Neural progenitor cell (in vitro differentiated cells): ENCODE data around the gene RYR1. TPM values are rescaled to one million over a fixed set of nuclear protein-coding genes. Genes with fewer than 3 reads are reported as not detected.

Experiments
- DNase-seq: peaks from one replicate; pipeline ENCODE4 v3.0.0-alpha.2; 2016; ENCODE audit warnings: low spot score
- H2AFZ ChIP-seq: fragments of 200-600 bp; sonication (generic); replicated peaks from 2 replicates; pipeline ENCODE4 v1.6.1; 2016; ENCODE audit warnings: antibody characterized with exemption
- H3F3A ChIP-seq: fragments of 200-600 bp; sonication (generic); 2 replicates; pipeline ENCODE4 v1.6.1; 2016; ENCODE audit warnings: antibody characterized with exemption, low read depth
- H3K27ac ChIP-seq: fragments of 200-600 bp; sonication (generic); 2 replicates; pipeline ENCODE4 v1.5.1; 2016; ENCODE audit warnings: mild to moderate bottlenecking
- H3K27me3 ChIP-seq: fragments of 200-600 bp; sonication (generic); 2 replicates; pipeline ENCODE4 v1.6.1; 2016; ENCODE audit warnings: mild to moderate bottlenecking, moderate library complexity
- H3K36me3 ChIP-seq: fragments of 200-600 bp; sonication (generic); 2 replicates; pipeline ENCODE4 v1.5.1; 2016
- H3K4me1 ChIP-seq: fragments of 200-600 bp; sonication (generic); 2 replicates; pipeline ENCODE4 v1.6.1; 2016; ENCODE audit warnings: mixed run types
- H3K4me2 ChIP-seq: fragments of 200-600 bp; sonication (generic); 2 replicates; pipeline ENCODE4 v1.6.1; 2016
- H3K4me3 ChIP-seq: fragments of 200-600 bp; sonication (generic); 2 replicates; pipeline ENCODE4 v1.5.1; 2016
- H3K79me2 ChIP-seq: fragments of 200-600 bp; sonication (generic); 2 replicates; pipeline ENCODE4 v1.6.1; 2016; ENCODE audit warnings: low read depth
- H3K9ac ChIP-seq: fragments of 200-600 bp; sonication (generic); 2 replicates; pipeline ENCODE4 v1.6.1; 2016
- H3K9me3 ChIP-seq: fragments of 200-600 bp; sonication (generic); 2 replicates; pipeline ENCODE4 v1.5.1; 2016; ENCODE audit warnings: low read depth
- H4K20me1 ChIP-seq: fragments of 200-600 bp; sonication (generic); 2 replicates; pipeline ENCODE4 v1.6.1; 2016; ENCODE audit warnings: low read depth
- H3K27ac Mint-ChIP-seq: 3 replicates; pipeline ENCODE4 v1.8.0; 2021; ENCODE audit warnings: mixed read lengths
- H3K27me3 Mint-ChIP-seq: 2 replicates; pipeline ENCODE4 v1.8.0; 2022; ENCODE audit warnings: low read depth, mild to moderate bottlenecking, inconsistent platforms, moderate library complexity, mixed read lengths; ENCODE audit not compliant: insufficient read depth
- H3K36me3 Mint-ChIP-seq: 3 replicates; pipeline ENCODE4 v1.8.0; 2021; ENCODE audit warnings: mixed read lengths
- H3K4me1 Mint-ChIP-seq: 3 replicates; pipeline ENCODE4 v1.8.0; 2021; ENCODE audit warnings: mixed read lengths
- H3K4me3 Mint-ChIP-seq: 3 replicates; pipeline ENCODE4 v1.8.0; 2021; ENCODE audit warnings: mild to moderate bottlenecking, moderate library complexity, mixed read lengths
- H3K9me3 Mint-ChIP-seq: 3 replicates; pipeline ENCODE4 v1.8.0; 2020; ENCODE audit warnings: mixed read lengths
- EZH2 ChIP-seq: fragments of 200-600 bp; sonication (generic); IDR thresholded peaks from 2 replicates; pipeline ENCODE4 v1.6.1; 2017; ENCODE audit warnings: antibody characterized with exemption, mild to moderate bottlenecking, moderate library complexity
- EZH2phosphoT487 ChIP-seq: fragments of 200-600 bp; sonication (generic); IDR thresholded peaks from 2 replicates; pipeline ENCODE4 v1.6.1; 2017; ENCODE audit warnings: antibody characterized with exemption
- total RNA-seq: library from RNA; depleted of rRNA; stranded (reverse); fragments of >200 nt; gene quantifications from 2 replicates; pipeline ENCODE4 v1.2.3, GENCODE V29; 2015; ENCODE audit warnings: low replicate concordance
- TF ChIP-seq, protein P1 (sequence below): fragments of 200-600 bp; sonication (generic); IDR thresholded peaks from 2 replicates; pipeline ENCODE4 v1.5.1; 2017; ENCODE audit warnings: antibody characterized with exemption, mild to moderate bottlenecking

The RYR1 gene
- total RNA-seq, 1 donor from 2014 or later = 0.60 TPM

DNA sequence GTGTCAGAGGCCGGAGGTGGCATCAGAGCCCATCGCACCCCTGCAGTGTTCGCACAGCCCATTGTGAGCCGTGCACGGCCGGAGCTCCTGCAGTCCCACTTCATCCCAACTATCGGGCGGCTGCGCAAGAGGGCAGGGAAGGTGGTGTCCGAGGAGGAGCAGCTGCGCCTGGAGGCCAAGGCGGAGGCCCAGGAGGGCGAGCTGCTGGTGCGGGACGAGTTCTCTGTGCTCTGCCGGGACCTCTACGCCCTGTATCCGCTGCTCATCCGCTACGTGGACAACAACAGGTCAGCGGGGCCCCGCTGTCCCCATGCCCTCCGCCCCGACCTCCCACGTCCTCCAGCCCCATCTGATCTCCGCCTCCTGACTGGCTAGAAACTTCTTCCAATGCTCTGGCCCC is 85.7 kb downstream of the RYR1 start:
- Mint-ChIP-seq H3K27ac (no peak overlapping the region), H3K36me3 (no peaks in the 10 kb centered on the region), H3K4me3 (no peak overlapping the region), H3K9me3 (no peaks in the 10 kb centered on the region), H3K4me1 (peaks cover 6% of the 10 kb centered on the region), H3K27me3 (no peaks in the 10 kb centered on the region)
- no peak for DNase-seq
- Histone ChIP-seq H3K9me3 (no peaks in the 10 kb centered on the region), H4K20me1 (no peaks in the 10 kb centered on the region), H3K9ac (no peak overlapping the region), H3K27ac (no peak overlapping the region), H3K27me3 (no peaks in the 10 kb centered on the region), H3K4me1 (no peaks in the 10 kb centered on the region), H3K4me2 (no peak overlapping the region), H2AFZ (no peak overlapping the region), H3K36me3 (no peaks in the 10 kb centered on the region), H3K79me2 (no peaks in the 10 kb centered on the region), H3K4me3 (no peak overlapping the region), H3F3A (no peaks in the 10 kb centered on the region)
- no peak for TF ChIP-seq EZH2phosphoT487

DNA sequence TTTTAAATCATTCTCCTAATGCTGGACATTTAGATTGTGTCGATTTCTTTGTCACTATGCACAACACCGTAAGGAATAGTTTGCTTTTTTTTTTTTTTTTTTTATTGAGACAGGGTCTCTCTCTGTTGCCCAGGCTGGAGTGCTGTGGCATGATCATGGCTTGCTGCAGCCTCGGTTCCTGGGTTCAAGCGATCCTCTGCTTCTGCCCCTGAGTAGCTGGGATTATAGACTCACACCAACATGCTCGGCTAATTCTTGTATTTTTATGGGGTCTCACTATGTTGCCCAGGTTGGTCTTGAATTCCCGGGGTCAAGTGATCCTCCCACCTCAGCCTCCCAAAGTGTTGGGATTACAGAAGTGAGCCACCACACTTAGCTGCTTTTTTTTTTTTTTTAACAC is 86.5 kb downstream of the RYR1 start:
- Histone ChIP-seq H2AFZ (no peak overlapping the region), H3K36me3 (no peaks in the 10 kb centered on the region), H3K79me2 (no peaks in the 10 kb centered on the region), H3K4me3 (no peak overlapping the region), H3K27ac (no peak overlapping the region), H3F3A (no peaks in the 10 kb centered on the region), H3K9me3 (no peaks in the 10 kb centered on the region), H3K4me2 (no peak overlapping the region), H3K27me3 (no peaks in the 10 kb centered on the region), H3K9ac (no peak overlapping the region), H3K4me1 (no peaks in the 10 kb centered on the region), H4K20me1 (no peaks in the 10 kb centered on the region)
- no peak overlapping the region for H3K4me3 Mint-ChIP-seq
- TF ChIP-seq EZH2 (no peak), EZH2phosphoT487 (no peak)
- TF ChIP-seq, protein P1, sequence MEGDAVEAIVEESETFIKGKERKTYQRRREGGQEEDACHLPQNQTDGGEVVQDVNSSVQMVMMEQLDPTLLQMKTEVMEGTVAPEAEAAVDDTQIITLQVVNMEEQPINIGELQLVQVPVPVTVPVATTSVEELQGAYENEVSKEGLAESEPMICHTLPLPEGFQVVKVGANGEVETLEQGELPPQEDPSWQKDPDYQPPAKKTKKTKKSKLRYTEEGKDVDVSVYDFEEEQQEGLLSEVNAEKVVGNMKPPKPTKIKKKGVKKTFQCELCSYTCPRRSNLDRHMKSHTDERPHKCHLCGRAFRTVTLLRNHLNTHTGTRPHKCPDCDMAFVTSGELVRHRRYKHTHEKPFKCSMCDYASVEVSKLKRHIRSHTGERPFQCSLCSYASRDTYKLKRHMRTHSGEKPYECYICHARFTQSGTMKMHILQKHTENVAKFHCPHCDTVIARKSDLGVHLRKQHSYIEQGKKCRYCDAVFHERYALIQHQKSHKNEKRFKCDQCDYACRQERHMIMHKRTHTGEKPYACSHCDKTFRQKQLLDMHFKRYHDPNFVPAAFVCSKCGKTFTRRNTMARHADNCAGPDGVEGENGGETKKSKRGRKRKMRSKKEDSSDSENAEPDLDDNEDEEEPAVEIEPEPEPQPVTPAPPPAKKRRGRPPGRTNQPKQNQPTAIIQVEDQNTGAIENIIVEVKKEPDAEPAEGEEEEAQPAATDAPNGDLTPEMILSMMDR = no peak
- no peak overlapping the region for H3K27ac Mint-ChIP-seq
- H3K9me3 Mint-ChIP-seq = no peaks in the 10 kb centered on the region
- no peak for DNase-seq
- H3K36me3 Mint-ChIP-seq = no peaks in the 10 kb centered on the region
- H3K4me1 Mint-ChIP-seq = peaks cover 6% of the 10 kb centered on the region
- H3K27me3 Mint-ChIP-seq = peaks cover 2% of the 10 kb centered on the region

DNA sequence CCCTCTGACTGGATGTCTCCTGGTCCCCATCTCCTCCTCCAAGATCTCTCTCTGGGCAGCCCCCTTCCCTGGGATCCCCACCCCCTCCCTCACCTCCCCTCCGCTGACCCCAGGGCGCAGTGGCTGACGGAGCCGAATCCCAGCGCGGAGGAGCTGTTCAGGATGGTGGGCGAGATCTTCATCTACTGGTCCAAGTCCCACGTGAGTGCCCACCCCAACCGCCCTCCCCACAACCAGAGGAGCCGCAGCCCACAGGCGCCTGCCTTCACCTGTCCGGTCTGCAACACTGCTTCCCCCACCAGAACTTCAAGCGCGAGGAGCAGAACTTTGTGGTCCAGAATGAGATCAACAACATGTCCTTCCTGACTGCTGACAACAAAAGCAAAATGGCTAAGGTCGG is 89.4 kb downstream of the RYR1 start:
- Histone ChIP-seq H3K4me1 (no peaks in the 10 kb centered on the region), H3K27me3 (no peaks in the 10 kb centered on the region), H2AFZ (no peak overlapping the region), H3K36me3 (no peaks in the 10 kb centered on the region), H3K9me3 (no peaks in the 10 kb centered on the region), H3F3A (no peaks in the 10 kb centered on the region), H3K4me3 (no peak overlapping the region), H4K20me1 (no peaks in the 10 kb centered on the region), H3K4me2 (no peak overlapping the region), H3K27ac (no peak overlapping the region), H3K79me2 (no peaks in the 10 kb centered on the region), H3K9ac (no peak overlapping the region)
- no peak for DNase-seq
- H3K27me3 Mint-ChIP-seq = peaks cover 5% of the 10 kb centered on the region
- TF ChIP-seq EZH2phosphoT487 (no peak), EZH2 (no peak)
- TF ChIP-seq, protein P1 = no peak
- H3K36me3 Mint-ChIP-seq = no peaks in the 10 kb centered on the region
- peaks cover 6% of the 10 kb centered on the region for H3K4me1 Mint-ChIP-seq
- no peak overlapping the region for H3K4me3 Mint-ChIP-seq
- no peaks in the 10 kb centered on the region for H3K9me3 Mint-ChIP-seq
- peak overlapping the region; percentile 37 for H3K27ac Mint-ChIP-seq

DNA sequence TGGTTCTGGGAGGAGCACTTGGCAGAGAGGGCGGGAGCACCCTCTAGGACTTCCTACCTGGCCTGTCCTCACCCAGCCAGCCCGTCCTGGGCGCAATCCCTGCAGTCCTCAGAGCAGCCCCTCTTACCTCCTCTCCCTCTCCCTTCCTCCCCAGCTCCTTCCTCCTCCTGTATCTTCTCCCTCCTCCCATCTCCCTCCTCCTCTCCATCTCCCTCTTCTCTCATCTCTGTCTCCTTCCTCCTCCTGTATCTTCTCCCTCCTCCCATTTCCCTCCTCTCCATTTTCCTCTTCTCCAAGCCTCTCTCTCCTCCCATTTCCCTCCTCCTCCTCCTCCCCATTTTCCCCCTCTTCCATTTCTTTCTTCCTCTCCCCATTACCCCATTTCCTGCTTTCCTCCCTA is 89.8 kb downstream of the RYR1 start:
- H3K27me3 ChIP-seq = no peaks in the 10 kb centered on the region
- H3K4me2 ChIP-seq = no peak overlapping the region

More for the DNA sequence above, 89.8 kb downstream of the RYR1 start:
- no peaks in the 10 kb centered on the region for H3K36me3 ChIP-seq
- H3K4me1 Mint-ChIP-seq = peaks cover 6% of the 10 kb centered on the region
- H3K9me3 Mint-ChIP-seq = no peaks in the 10 kb centered on the region
- H3K79me2 ChIP-seq = no peaks in the 10 kb centered on the region
- H3K27ac Mint-ChIP-seq = peak overlapping the region; percentile 37
- H3K27me3 Mint-ChIP-seq = peaks cover 5% of the 10 kb centered on the region
- H3K36me3 Mint-ChIP-seq = no peaks in the 10 kb centered on the region
- no peak overlapping the region for H2AFZ ChIP-seq
- H3K4me1 ChIP-seq = no peaks in the 10 kb centered on the region
- H3K4me3 Mint-ChIP-seq = no peak overlapping the region
- no peaks in the 10 kb centered on the region for H3K9me3 ChIP-seq
- no peak for DNase-seq
- H3K9ac ChIP-seq = no peak overlapping the region
- TF ChIP-seq EZH2phosphoT487 (no peak), EZH2 (no peak)
- TF ChIP-seq, protein P1 = no peak
- H3K27ac ChIP-seq = no peak overlapping the region
- no peaks in the 10 kb centered on the region for H3F3A ChIP-seq
- H3K4me3 ChIP-seq = no peak overlapping the region
- H4K20me1 ChIP-seq = no peaks in the 10 kb centered on the region
